IPS DF 4.7 (cell line): ENCODE measurements around the gene PRKAG2.

Experiments used
- DNase-seq: peaks from one replicate; pipeline ENCODE4 v3.0.0-alpha.2; 2013; ENCODE audit warnings: low spot score; ENCODE audit errors: extremely low read depth

The PRKAG2 gene

GRCh38 chr7:151661587-151661986 lies 215.3 kb downstream of the PRKAG2 start:
- DNase-seq: no peak

DNA sequence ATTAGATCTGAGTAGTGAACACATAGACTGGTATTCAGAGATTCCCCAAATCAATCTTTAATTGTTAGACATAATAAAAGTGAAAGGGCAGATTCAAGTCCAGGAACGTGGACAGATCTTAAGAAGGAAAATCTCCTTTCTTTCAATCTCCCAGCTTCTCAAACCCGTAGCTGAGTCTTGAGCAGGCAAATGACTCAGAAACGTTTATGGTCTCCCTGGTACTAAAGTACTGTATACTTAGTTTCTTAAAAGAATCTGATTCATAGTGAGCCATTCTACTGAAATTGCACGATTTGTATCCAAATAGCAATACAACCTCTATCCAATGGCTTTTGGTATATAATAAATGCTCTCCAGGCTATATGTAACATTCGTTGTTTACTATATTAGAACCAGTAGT lies 216.8 kb downstream of the PRKAG2 start:
- no peak for DNase-seq

- no peak for DNase-seq
Measured at GRCh38 chr7:151659219-151659618, 217.7 kb downstream of the PRKAG2 start.

GRCh38 chr7:151658778-151659177 lies 218.1 kb downstream of the PRKAG2 start:
- no peak for DNase-seq

GRCh38 chr7:151657173-151657572 lies 219.7 kb downstream of the PRKAG2 start:
- no peak for DNase-seq

GRCh38 chr7:151655555-151655954 lies 221.4 kb downstream of the PRKAG2 start:
- DNase-seq: no peak

GRCh38 chr7:151652111-151652510 lies 224.8 kb downstream of the PRKAG2 start:
- no peak for DNase-seq

DNA sequence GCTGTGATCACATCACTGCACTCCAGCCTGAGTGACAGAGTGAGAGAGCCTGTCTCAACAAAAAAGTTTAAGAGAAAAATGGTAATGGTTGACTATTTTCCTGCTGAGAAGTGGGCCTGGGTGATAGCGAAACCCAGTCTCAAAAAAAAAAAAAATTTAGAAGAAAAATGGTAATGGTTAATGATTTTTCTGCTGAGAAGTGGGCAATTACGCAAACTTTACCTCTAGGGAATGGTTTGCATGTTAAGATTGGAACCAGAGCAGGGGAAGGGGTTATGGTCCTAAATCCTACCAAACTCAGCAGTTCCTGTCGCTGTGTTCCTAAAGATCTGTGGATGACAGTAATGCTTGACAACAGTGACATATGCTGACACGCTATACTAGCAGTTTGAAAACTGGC lies 226.8 kb downstream of the PRKAG2 start:
- DNase-seq: no peak

DNA sequence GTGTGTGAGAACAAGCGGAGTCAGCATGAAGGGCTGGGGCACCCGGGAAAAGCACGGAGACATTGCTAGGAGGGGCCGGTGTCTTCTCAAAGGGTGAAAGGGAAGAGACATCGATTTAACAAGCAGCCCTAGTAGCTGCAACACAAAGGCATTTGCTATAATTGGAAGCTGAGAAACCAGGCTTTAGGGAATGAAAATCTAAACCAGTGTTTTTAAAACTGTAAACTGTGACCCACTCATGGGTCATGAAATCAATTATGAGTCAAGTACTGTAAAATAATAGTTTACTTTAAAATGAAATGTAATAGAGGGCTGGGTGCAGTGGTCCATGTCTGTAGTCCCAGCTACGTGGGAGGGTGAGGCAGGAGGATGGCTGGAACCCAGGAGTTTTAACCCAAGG lies 228.5 kb downstream of the PRKAG2 start:
- no peak for DNase-seq

DNA sequence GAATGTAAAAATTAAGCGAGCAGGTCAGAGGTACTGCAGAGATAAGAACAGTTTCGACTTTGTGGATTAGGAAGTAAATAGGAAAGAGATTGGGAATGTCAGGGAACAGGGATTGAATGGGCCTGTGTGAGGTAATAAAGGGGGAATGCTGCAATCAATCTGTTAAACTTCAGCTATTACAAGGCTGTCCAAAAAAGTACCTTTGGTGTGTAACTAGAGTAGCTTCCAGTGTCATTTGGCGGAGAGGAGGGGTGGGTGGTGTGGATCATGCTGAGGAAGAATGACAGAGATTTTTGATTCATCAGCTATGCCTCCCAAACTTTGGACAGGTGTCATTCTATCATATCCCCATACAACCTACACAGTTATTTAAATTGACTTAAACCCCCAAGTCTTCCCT lies 229.0 kb downstream of the PRKAG2 start:
- no peak for DNase-seq

DNA sequence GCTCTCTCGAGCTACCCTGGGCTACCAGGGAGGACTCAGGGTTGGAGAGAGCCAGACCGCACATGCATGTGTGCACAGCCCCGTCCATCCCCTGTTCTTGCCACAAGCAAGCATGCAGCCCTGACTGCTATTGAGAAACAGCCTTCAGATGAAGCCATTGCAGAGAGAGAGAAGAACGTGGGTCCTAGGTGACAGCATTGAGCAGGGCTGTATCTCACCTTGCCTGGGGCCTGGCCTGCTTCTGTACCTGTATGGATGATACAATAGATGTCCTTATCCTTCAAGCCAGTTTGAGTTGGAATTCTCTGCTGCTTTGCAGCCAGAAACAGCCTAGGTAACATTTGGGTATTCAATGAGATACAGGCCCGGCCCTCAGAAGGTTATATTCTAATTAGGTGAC lies 229.9 kb downstream of the PRKAG2 start:
- DNase-seq: no peak

DNA sequence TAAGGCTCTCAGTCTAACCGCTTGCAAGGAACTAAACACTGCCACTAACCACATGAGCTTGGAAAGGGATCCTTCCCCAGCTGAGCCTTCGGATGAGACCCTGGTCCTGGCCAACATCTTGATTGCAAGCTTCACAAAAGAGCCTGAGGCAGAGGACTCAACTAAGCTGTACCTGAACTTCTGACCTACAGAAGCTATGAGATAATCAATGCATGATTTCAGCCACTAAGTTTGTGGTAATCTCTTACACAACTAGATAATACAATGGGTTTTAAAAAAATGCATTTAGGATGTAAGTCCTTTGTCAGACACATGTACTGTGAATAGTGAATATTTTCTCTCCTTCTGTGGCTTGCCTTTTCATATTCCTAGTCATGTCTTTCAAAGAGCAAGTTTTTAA lies 231.6 kb downstream of the PRKAG2 start:
- DNase-seq: no peak

GRCh38 chr7:151644554-151644953 lies 232.4 kb downstream of the PRKAG2 start:
- no peak for DNase-seq

DNA sequence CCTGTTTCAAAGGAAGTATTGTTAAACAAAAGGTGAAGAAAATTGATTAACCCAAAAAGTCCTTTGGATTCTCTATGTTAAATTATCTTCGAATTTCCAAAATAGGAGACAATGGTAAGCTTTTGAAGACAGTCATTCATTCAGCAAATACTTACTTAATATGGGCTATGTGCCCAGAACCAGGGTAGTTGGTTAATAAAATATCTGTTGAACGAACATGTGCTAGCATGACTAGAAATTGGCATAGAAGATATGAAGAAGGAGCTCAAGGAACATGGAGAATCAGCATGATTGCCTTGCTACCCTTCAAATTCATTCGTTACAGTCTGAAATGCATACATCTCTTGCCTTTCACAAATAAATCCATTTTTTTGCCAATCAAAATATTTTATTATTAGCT lies 234.2 kb downstream of the PRKAG2 start:
- DNase-seq: no peak

DNA sequence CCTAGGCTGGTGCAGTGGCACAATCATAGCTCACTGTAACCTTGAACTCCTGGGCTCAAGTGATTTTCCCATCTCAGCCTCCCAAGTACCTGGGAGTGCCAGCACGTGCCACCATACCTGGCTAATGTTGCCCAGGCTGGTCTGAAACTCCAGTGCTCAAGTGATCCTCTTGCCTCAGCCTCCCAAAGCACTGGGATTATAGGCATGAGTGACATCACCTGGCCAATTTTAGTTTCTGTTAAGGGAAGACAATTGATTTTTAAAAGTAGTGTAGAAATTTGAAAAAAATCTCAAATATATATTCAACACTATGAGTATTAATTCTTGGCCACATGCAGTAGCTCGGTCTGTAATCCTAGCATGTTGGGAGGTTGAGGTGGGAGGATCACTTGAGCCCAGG lies 235.3 kb downstream of the PRKAG2 start:
- DNase-seq: no peak

DNA sequence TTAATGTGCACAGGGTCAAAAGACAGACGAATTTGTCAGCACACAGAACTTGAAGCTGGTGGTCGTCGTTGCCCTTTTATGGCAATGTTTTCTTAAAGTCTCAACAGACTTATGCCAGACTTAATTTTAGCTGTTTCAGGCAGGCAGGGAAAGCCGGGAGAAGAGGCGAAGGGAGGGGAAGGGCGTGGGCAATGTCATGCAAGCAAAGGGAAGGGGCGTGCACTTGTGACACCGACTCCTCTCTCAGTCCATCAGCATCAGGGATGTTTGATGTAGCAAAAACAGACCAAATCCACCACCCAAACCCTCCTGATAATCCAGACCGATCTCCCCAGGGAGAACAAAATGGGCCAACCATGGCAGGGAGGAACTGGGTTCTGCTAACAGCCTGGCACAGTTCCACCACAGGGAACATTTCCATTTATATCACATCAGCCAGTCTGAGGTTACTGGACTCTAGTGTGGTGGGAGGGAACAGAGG lies 239.1 kb downstream of the PRKAG2 start:
- no peak for DNase-seq

GRCh38 chr7:151634643-151635042 lies 242.3 kb downstream of the PRKAG2 start:
- no peak for DNase-seq

GRCh38 chr7:151633516-151633812 lies 243.5 kb downstream of the PRKAG2 start:
- no peak for DNase-seq

DNA sequence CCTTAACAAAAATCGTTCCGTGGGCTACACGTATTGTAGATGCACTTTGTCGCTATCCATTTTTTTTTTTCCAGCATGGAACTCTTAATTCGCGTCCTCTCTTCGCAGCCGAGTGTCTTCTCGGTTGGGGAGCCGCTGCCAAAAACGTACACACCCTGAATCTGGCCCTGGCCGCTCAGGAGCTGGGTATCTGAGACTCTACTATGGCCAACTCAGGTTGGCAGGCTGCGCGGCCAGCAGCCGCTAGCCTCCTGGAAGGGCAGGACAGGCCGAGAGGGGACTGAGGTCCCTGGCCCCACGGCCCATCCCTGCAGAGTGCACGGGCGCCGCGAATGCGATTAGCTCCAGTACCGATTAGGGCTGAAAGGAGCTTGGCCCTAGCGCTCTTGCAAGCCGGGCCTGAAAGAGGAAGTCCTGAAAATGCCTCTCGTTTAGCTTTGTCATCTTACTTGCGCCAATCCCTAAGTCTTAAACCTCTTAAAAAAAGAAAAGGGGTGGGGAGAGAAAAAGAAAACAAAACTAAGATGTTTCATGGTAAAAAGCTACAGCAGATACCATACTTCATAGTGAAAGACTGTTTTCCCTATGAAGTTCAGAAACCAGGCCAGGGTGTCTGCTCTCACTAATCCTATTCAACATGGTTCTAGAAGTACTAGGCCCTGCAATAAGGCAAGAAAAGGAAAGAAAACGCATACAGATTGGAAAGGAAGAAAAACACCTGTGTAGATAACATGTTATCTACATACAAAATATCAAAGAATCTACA lies 244.0 kb downstream of the PRKAG2 start:
- DNase-seq: no peak

DNA sequence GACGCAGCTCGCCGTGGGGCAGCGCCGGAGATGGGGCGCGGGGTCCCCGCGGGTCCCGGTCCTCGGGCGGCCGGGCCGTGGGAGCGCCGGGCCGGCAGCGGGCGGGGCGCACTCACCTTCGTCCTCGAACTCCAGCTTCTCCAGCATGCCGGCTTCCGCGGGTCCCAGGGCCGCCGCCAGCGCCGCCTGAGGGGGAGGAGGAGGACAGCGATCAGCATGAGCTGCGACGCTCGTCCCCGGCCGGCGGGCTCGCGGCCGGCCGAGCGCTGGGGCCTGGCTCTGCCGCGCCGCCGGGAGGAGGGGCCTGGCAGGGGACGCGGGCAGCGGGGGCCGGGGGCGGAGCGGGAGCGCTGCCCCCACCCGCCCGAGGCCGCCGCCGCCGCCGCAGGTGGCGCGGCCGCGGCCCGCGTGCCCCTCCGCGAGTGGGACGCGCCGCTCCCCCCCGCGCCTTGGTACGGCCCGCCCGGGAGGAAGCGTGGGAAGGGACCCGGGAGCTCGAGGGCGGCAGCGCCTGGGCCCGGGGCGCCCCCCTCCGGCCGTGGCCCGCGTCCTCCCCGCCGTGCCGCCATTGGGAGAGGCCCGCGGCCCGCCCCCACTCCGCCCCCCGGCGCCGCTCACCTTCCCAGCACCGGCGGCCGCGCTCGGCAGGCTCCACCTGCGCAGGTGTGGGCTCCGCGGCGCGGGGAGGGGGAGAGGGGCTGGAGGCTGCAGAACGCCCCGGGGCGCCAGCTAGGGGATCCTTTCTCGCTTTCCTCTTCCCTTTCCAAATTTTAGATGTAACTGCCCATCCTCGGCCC lies 244.8 kb downstream of the PRKAG2 start:
- DNase-seq: no peak

DNA sequence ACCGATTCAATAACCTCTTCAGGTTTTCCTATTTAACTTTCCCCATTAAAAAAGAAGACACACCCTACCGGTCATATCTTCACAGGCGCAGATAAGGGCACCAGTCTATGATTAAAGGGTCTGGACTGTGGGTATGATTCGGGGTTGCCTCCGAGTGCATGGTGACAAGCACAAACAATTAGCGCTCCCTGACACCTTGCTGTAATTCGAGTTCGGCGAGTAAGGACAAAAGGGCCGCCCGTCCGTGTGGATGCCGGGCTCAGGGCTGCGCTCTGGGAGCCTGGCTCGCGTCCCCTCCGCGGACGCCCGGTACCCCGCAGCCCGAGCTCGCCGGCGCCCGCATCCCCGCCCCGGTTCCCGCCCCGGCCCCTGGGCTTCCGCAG lies 245.4 kb downstream of the PRKAG2 start:
- no peak for DNase-seq

- no peak for DNase-seq
Measured at GRCh38 chr7:151630851-151631569, 245.9 kb downstream of the PRKAG2 start.
